HepG2 (cell line): ENCODE measurements around the gene TLCD3B. TPM values are rescaled to one million over a fixed set of nuclear protein-coding genes. Genes with fewer than 3 reads are reported as not detected.

Experiments used
- ATAC-seq: fragments of 200-7000 bp; cut with Tn5 transposase; 3 replicates; pipeline ENCODE4 v1.9.1; 2020; ENCODE audit warnings: mild to moderate bottlenecking, moderate library complexity
- BruUV-seq: library from RNA; stranded (reverse); fragments of 400-500 nt; replicated peaks from 2 replicates; lab custom pipeline; 2021; lab: Mats Ljungman, UMichigan
- CTCF ChIA-PET: fragments of 300-600 bp; formaldehyde crosslinking; extraction: SDS; loops from one replicate; lab custom pipeline; 2021; ENCODE audit warnings: low total read pairs, inconsistent platforms, low intra/inter-chr PET ratio; lab: Yijun Ruan, JAX
- POLR2A ChIA-PET: fragments of 350-600 bp; sonication (Branson Sonifier 250); formaldehyde crosslinking; loops from one replicate; lab custom pipeline; 2020; ENCODE audit warnings: antibody characterized with exemption, inconsistent platforms; lab: Yijun Ruan, JAX
- DNase-seq: peaks from one replicate; pipeline ENCODE4 v3.0.0-alpha.2; 2015; ENCODE audit warnings: low spot score
- FAIRE-seq: peaks from 3 replicates; lab custom pipeline; 2011; peaks lifted over from hg19 to GRCh38; lab: Jason Lieb, UNC
- H2AFZ ChIP-seq: one replicate; pipeline ENCODE4 v1.6.1; 2011; ENCODE audit warnings: low read length, inconsistent platforms
- H3K27ac ChIP-seq: fragments of 300-600 bp; 3 replicates; pipeline ENCODE4 v1.8.0; 2011; ENCODE audit warnings: mixed run types, mild to moderate bottlenecking, mixed read lengths, low read length, inconsistent platforms; ENCODE audit not compliant: insufficient read depth; ENCODE audit errors: extremely low read length
- H3K27me3 ChIP-seq, 2 experiments: fragments of 200-600 bp in 1 of 2; 2 replicates in 1 of 2; 3 replicates in 1 of 2; pipeline versions ENCODE4 v1.6.0 to v1.8.0; 2011; ENCODE audit warnings: low read length in 2 of 2, mild to moderate bottlenecking in 2 of 2, moderate library complexity in 2 of 2, inconsistent platforms in 1 of 2; ENCODE audit not compliant: insufficient read depth in 2 of 2, control insufficient read depth in 1 of 2
- H3K36me3 ChIP-seq, 2 experiments: fragments of 200-600 bp in 1 of 2; replicated peaks in 1 of 2; 2 replicates in 1 of 2; 3 replicates in 1 of 2; pipeline versions ENCODE4 v1.5.1 to v1.8.0; 2011; ENCODE audit warnings: low read length in 2 of 2, inconsistent platforms in 1 of 2; ENCODE audit not compliant: insufficient read depth in 2 of 2, control insufficient read depth in 1 of 2
- H3K4me1 ChIP-seq: 2 replicates; pipeline ENCODE4 v1.5.1; 2012; ENCODE audit warnings: low read length, inconsistent platforms; ENCODE audit not compliant: insufficient read depth
- H3K4me2 ChIP-seq: 2 replicates; pipeline ENCODE4 v1.6.0; 2011; ENCODE audit warnings: low read depth, low read length, inconsistent platforms
- H3K4me3 ChIP-seq, 3 experiments: fragments of 200-600 bp in 1 of 3; sonication (generic), shearing (Covaris generic) in 1 of 3; replicated peaks in 1 of 3; 2 replicates each; pipeline ENCODE4 v1.5.1; 2011 to 2016; ENCODE audit warnings: low read length in 3 of 3, inconsistent platforms in 2 of 3, low read depth in 2 of 3, mild to moderate bottlenecking in 2 of 3, control low read depth in 1 of 3, mixed read lengths in 1 of 3; ENCODE audit not compliant: insufficient read depth in 1 of 3
- H3K79me2 ChIP-seq: one replicate; pipeline ENCODE4 v1.6.1; 2011; ENCODE audit warnings: low read length, inconsistent platforms; ENCODE audit not compliant: insufficient read depth
- H3K9ac ChIP-seq: 2 replicates; pipeline ENCODE4 v1.6.0; 2011; ENCODE audit warnings: mild to moderate bottlenecking, low read depth, low read length, inconsistent platforms; ENCODE audit not compliant: insufficient read depth
- H3K9me3 ChIP-seq: 2 replicates; pipeline ENCODE4 v1.5.1; 2012; ENCODE audit warnings: mild to moderate bottlenecking, low read length
- H4K20me1 ChIP-seq: 2 replicates; pipeline ENCODE4 v1.6.0; 2011; ENCODE audit warnings: inconsistent platforms, mild to moderate bottlenecking, low read length, moderate library complexity; ENCODE audit not compliant: insufficient read depth
- AGO2 ChIP-seq: fragments of 200-400 bp; formaldehyde crosslinking; optimal IDR thresholded peaks from 2 replicates; pipeline ENCODE3; 2017; ENCODE audit warnings: mild to moderate bottlenecking, low read depth, low read length, moderate library complexity
- MAX ChIP-seq: IDR thresholded peaks from 2 replicates; pipeline ENCODE4 v1.6.1; 2012; ENCODE audit warnings: inconsistent platforms
- RBFOX2 ChIP-seq: fragments of 200-400 bp; formaldehyde crosslinking; IDR thresholded peaks from 2 replicates; pipeline ENCODE4 v1.6.1; 2017; ENCODE audit warnings: low read depth, mild to moderate bottlenecking, low read length
- ZNF703 ChIP-seq: sonication (generic); formaldehyde crosslinking; IDR thresholded peaks from 2 replicates; pipeline ENCODE4 v1.5.1; 2020; ENCODE audit warnings: missing genetic modification reagents, mild to moderate bottlenecking, moderate library complexity, borderline replicate concordance
- WGBS: methylation state at CpG from one replicate; pipeline ENCODE4 v1.1.6; 2017; ENCODE audit warnings: low lambda C conversion rate; 5-methylcytosine and 5-hydroxymethylcytosine counted together
- in situ Hi-C: cut with HindIII; loops from 2 replicates; pipeline ENCODE4 v1.10.0; 2017; ENCODE audit warnings: low pct_unique_long_range_greater_than_20kb; ENCODE audit not compliant: extremely low pct_ligation_motif_present
- intact Hi-C: fragments of 100-400 bp; cut with micrococcal nuclease; formaldehyde crosslinking; loops from one replicate; pipeline ENCODE4 v1.10.0; 2022; ENCODE audit not compliant: unreplicated experiment
- polyA plus RNA-seq, 8 experiments: library from polyadenylated mRNA; depleted of rRNA in 3 of 8; stranded (reverse) in 7 of 8; unstranded in 1 of 8; fragments of >200 nt; fragmentation: Illumina TruSeq in 4 of 8; extraction: Trizol in 4 of 8; gene quantifications; 2 replicates each; pipeline versions ENCODE4 v1.2.1 to v1.2.3, GENCODE V29; 2011 to 2016; ENCODE audit warnings: low read depth in 4 of 8, missing spikeins in 1 of 8, mixed read lengths in 1 of 8; ENCODE audit not compliant: insufficient read depth in 1 of 8
- total RNA-seq, 5 experiments: library from RNA; depleted of rRNA; stranded (reverse); fragments of >200 nt; fragmentation: Illumina TruSeq; extraction: Trizol; gene quantifications; 2 replicates each; pipeline ENCODE4 v1.2.3, GENCODE V29; 2016; ENCODE audit warnings: low read depth in 1 of 5

The TLCD3B gene
- total and polyA plus RNA-seq, 2 of the 13 experiments (the other 11 are each of a cell fraction or from before 2014, with no cell fraction given): not detected

- ATAC-seq: no peak
- Histone ChIP-seq H3K4me3 (no peak overlapping the region), H2AFZ (no peak overlapping the region), H3K36me3 (peaks cover 47 to 92% of the 10 kb centered on the region in 2 experiments), H4K20me1 (no peaks in the 10 kb centered on the region), H3K79me2 (no peaks in the 10 kb centered on the region), H3K27me3 (no peaks in the 10 kb centered on the region), H3K4me2 (no peak overlapping the region), H3K4me1 (no peaks in the 10 kb centered on the region), H3K9ac (no peak overlapping the region), H3K9me3 (no peaks in the 10 kb centered on the region), H3K27ac (no peak overlapping the region)
- no TSS peak for BruUV-seq
- ChIA-PET POLR2A (no interaction called here), CTCF (no interaction called here)
- peak; percentile 30 for TF ChIP-seq AGO2
- no peak for TF ChIP-seq MAX
- DNase-seq: no peak
- FAIRE-seq: no peak
- in situ Hi-C loops: no loop called here
- WGBS: 96% methylated on average over 17 of the region's 17 CpGs
- intact Hi-C loops: no loop called here
Measured at GRCh38 chr16:29988346-29989075, 42.6 kb downstream of the TLCD3B start.

GRCh38 chr16:29987371-29988085, 43.5 kb downstream of the TLCD3B start:
- no peak for ATAC-seq

More at GRCh38 chr16:29987371-29988085, 43.5 kb downstream of the TLCD3B start:
- ChIA-PET CTCF (no interaction called here), POLR2A (interaction anchor here (1.0 kb wide), 1 partner anchor 14 kb away, joined by 3 read pairs; the partner anchor contains the start of gene TAOK2)
- H3K4me1 ChIP-seq: no peaks in the 10 kb centered on the region
- in situ Hi-C loops (no loop called here), intact Hi-C loops (no loop called here)
- 97% methylated on average over 20 of the region's 35 CpGs for WGBS
- no peak overlapping the region for H3K4me3 ChIP-seq
- no TSS peak for BruUV-seq
- DNase-seq (no peak), FAIRE-seq (no peak)
- H2AFZ ChIP-seq: no peak overlapping the region
- TF ChIP-seq ZNF703 (CRISPR knock-in tag) (no peak), RBFOX2 (peak; percentile 68), AGO2 (peak; percentile 64)
- H4K20me1 ChIP-seq: no peaks in the 10 kb centered on the region
- H3K36me3 ChIP-seq: peaks cover 54 to 92% of the 10 kb centered on the region in 2 experiments
- H3K79me2 ChIP-seq: no peaks in the 10 kb centered on the region
- H3K9me3 ChIP-seq: no peaks in the 10 kb centered on the region
- H3K27me3 ChIP-seq: no peaks in the 10 kb centered on the region
- no peak overlapping the region for H3K27ac ChIP-seq
- H3K9ac ChIP-seq: no peak overlapping the region
- H3K4me2 ChIP-seq: no peak overlapping the region
